ENCODE data around the gene AKAP13. TPM values are rescaled to one million over a fixed set of nuclear protein-coding genes. Genes with fewer than 3 reads are reported as not detected.

Gene AKAP13
- total and polyA plus RNA-seq, 2 of the 8 experiments (the other 6 are each of a cell fraction or from before 2014, with no cell fraction given), result 14.0 to 46.2 TPM

- Histone ChIP-seq H2AK5ac (ENCODE audit: low read depth, low read length) (no peak overlapping the region), H4K20me1 (replicated peaks in 1 of 2; ENCODE audit: control insufficient read depth in 1 of 2, insufficient read depth in 2 of 2, low read length in 2 of 2) (peaks cover 2 to 7% of the 10 kb centered on the region in 2 experiments), H3K4me1 (replicated peaks in 1 of 4; ENCODE audit: control insufficient read depth in 3 of 4, insufficient read depth in 4 of 4, low read length in 3 of 4) (peaks cover 0 to 3% (median 0%) of the 10 kb centered on the region in 4 experiments; a peak in 1 of 7 replicates), H2BK120ac (replicated peaks; ENCODE audit: low read depth, low read length) (no peak overlapping the region), H3K23me2 (ENCODE audit: low read depth, low read length) (no peaks in the 10 kb centered on the region), H3K4me3 (ENCODE audit: extremely low read depth in 1 of 4, insufficient read depth in 2 of 4, low read depth in 3 of 4, low read length in 4 of 4) (no peak overlapping the region), H3K79me1 (ENCODE audit: low read depth, low read length) (peaks cover 14% of the 10 kb centered on the region), H4K8ac (ENCODE audit: extremely low read depth, insufficient read depth, low read length) (no peak overlapping the region), H2BK5ac (ENCODE audit: low read depth, low read length) (no peak overlapping the region), H3K27me3 (replicated peaks in 1 of 4; ENCODE audit: control insufficient read depth in 3 of 4, extremely low read depth in 1 of 4, insufficient read depth in 3 of 4, low read length in 3 of 4) (no peaks in the 10 kb centered on the region), H4K91ac (replicated peaks; ENCODE audit: insufficient read length, low read length) (no peak overlapping the region), H3K4ac (replicated peaks; ENCODE audit: insufficient read length, low read depth, low read length) (no peak overlapping the region), H3K18ac (ENCODE audit: extremely low read depth, low read length) (no peak overlapping the region), H3K4me2 (ENCODE audit: insufficient read depth in 1 of 2, low read depth in 2 of 2, low read length in 2 of 2) (no peak overlapping the region), H2BK12ac (ENCODE audit: low read depth, low read length) (no peak overlapping the region), H3K9me3 (ENCODE audit: insufficient read depth in 2 of 2, low read depth in 1 of 2, low read length in 1 of 2) (no peaks in the 10 kb centered on the region), H3K56ac (replicated peaks; ENCODE audit: insufficient read length, low read depth, low read length) (no peak overlapping the region), H3K79me2 (ENCODE audit: control insufficient read depth in 1 of 2, insufficient read depth in 2 of 2, low read length in 2 of 2) (peaks cover 0 to 64% of the 10 kb centered on the region in 2 experiments; a peak in 2 of 4 replicates), H3K23ac (ENCODE audit: insufficient read length) (no peak overlapping the region), H2AFZ (ENCODE audit: low read length) (no peak overlapping the region), H2BK15ac (ENCODE audit: low read length) (no peak overlapping the region), H3K36me3 (ENCODE audit: control insufficient read depth in 2 of 4, insufficient read depth in 4 of 4, low read length in 3 of 4) (no peaks in the 10 kb centered on the region), H2BK20ac (ENCODE audit: low read length) (no peak overlapping the region), H3K27ac (ENCODE audit: low read depth, low read length) (no peak overlapping the region), H3K14ac (ENCODE audit: insufficient read length) (no peak overlapping the region), H4K5ac (ENCODE audit: insufficient read length, low read depth, low read length) (no peak overlapping the region), H3K9ac (replicated peaks in 1 of 4; ENCODE audit: extremely low read depth in 1 of 4, low read depth in 3 of 4, low read length in 3 of 4) (no peak overlapping the region)
- 79% methylated on average over 8 of the region's 8 CpGs; no CpG with 5 or more reads in 1 of the 2 experiments for WGBS, 2 experiments (ENCODE audit: extremely low coverage in 1 of 2, insufficient coverage in 1 of 2, insufficient read length in 1 of 2, insufficient replicate concordance in 2 of 2, low coverage in 1 of 2, low lambda C conversion rate in 2 of 2, missing lambda C conversion rate in 1 of 2)
- ChIA-PET CTCF (ENCODE audit: partially characterized antibody) (interaction anchor here (0.6 to 2.0 kb wide), 25 partner anchors 8 to 368 kb away, joined by 3 to 14 read pairs (median 4); no protein-coding TSS in a partner anchor), POLR2A (ENCODE audit: partially characterized antibody) (no interaction called here)
- DNase-seq (ENCODE audit: low read depth in 1 of 2, low spot score in 2 of 2), result no peak
- no peak for FAIRE-seq
- no peak for TF ChIP-seq ASH2L (IDR thresholded peaks at IDR 0.05; ENCODE audit: low read length)
- no peak for TF ChIP-seq EGR1 (IDR thresholded peaks at IDR 0.05; ENCODE audit: borderline replicate concordance, low read depth, low read length)
- no peak for TF ChIP-seq ATF2 (IDR thresholded peaks at IDR 0.05; ENCODE audit: low read length)
- TF ChIP-seq RAD21 (IDR thresholded peaks at IDR 0.05 in 1 of 2, conservative IDR thresholded peaks at IDR 0.05 in 1 of 2; ENCODE audit: low read depth in 2 of 2, low read length in 2 of 2), result peak; percentile 20 to 30; a peak in 3 of 4 replicates
- TF ChIP-seq NANOG (IDR thresholded peaks at IDR 0.05; ENCODE audit: insufficient read depth, low read depth, low read length, poor library complexity, severe bottlenecking), result no peak
- TF ChIP-seq ZNF274 (IDR thresholded peaks at IDR 0.05; ENCODE audit: borderline replicate concordance, extremely low read depth, low read length), result no peak
Measured at GRCh38 chr15:85504749-85505676, 124.6 kb downstream of the AKAP13 start.

Data from H1 (cell line).